Dendritic cell treated with granulocyte-macrophage colony-stimulating factor and Interleukin-4, amounts not matched to agents 40 ng/mL and 50 ng/mL, for 4 days (primary cell): ENCODE results near the gene CDK2.
"Not testable (repeated sequence)": the region's sequence is repeated elsewhere in the genome, so short reads cannot be mapped to it uniquely, and the experiment has no call there.

ENCODE experiments used
- H3K27ac Mint-ChIP-seq: one replicate; pipeline ENCODE4 v1.8.0; 2022; ENCODE audit warnings: mild to moderate bottlenecking, mixed read lengths
- H3K27me3 Mint-ChIP-seq: one replicate; pipeline ENCODE4 v1.8.0; 2022; ENCODE audit warnings: mild to moderate bottlenecking, mixed read lengths
- H3K36me3 Mint-ChIP-seq: one replicate; pipeline ENCODE4 v1.8.0; 2022; ENCODE audit warnings: low read depth, mixed read lengths
- H3K4me1 Mint-ChIP-seq: one replicate; pipeline ENCODE4 v1.8.0; 2022; ENCODE audit warnings: low read depth, mixed read lengths
- H3K4me3 Mint-ChIP-seq: one replicate; pipeline ENCODE4 v1.8.0; 2022; ENCODE audit warnings: mild to moderate bottlenecking, moderate library complexity, mixed read lengths
- H3K9me3 Mint-ChIP-seq: one replicate; pipeline ENCODE4 v1.8.0; 2022; ENCODE audit warnings: mixed read lengths
- intact Hi-C: fragments of 100-400 bp; cut with micrococcal nuclease; formaldehyde crosslinking; loops from one replicate; pipeline ENCODE4 v1.15.0; 2022

CDK2 gene

GRCh38 chr12:55979069-55979468, 12.4 kb downstream of the CDK2 start:
- Mint-ChIP-seq H3K27me3 (no peaks in the 10 kb centered on the region), H3K4me3 (no peak overlapping the region), H3K4me1 (peaks cover 57% of the 10 kb centered on the region), H3K36me3 (peaks cover 63% of the 10 kb centered on the region), H3K9me3 (no peaks in the 10 kb centered on the region), H3K27ac (no peak overlapping the region)
- intact Hi-C loops: no loop called here

- intact Hi-C loops, H3K27me3 Mint-ChIP-seq, H3K27ac Mint-ChIP-seq, H3K4me3 Mint-ChIP-seq, H3K9me3 Mint-ChIP-seq: not testable (repeated sequence)
- H3K4me1 Mint-ChIP-seq: peaks cover 55% of the 10 kb centered on the region
- peaks cover 79% of the 10 kb centered on the region for H3K36me3 Mint-ChIP-seq
Observed at GRCh38 chr12:55981882-55982281, 15.3 kb downstream of the CDK2 start.

- intact Hi-C loops: no loop called here
- Mint-ChIP-seq H3K36me3 (peaks cover 80% of the 10 kb centered on the region), H3K4me3 (no peak overlapping the region)
Observed at GRCh38 chr12:55982319-55982936, 15.8 kb downstream of the CDK2 start.

GRCh38 chr12:55983232-55983842, 16.7 kb downstream of the CDK2 start:
- intact Hi-C loops: no loop called here
- H3K27ac Mint-ChIP-seq: peak overlapping the region; percentile 69

More at GRCh38 chr12:55982319-55982936, 15.8 kb downstream of the CDK2 start:
- H3K9me3 Mint-ChIP-seq: no peaks in the 10 kb centered on the region
- H3K4me1 Mint-ChIP-seq: peaks cover 50% of the 10 kb centered on the region
- H3K27me3 Mint-ChIP-seq: no peaks in the 10 kb centered on the region
- H3K27ac Mint-ChIP-seq: no peak overlapping the region

GRCh38 chr12:55984861-55985260, 18.2 kb downstream of the CDK2 start:
- H3K4me1 Mint-ChIP-seq: peaks cover 38% of the 10 kb centered on the region
- intact Hi-C loops: no loop called here
- peaks cover 84% of the 10 kb centered on the region for H3K36me3 Mint-ChIP-seq
- no peaks in the 10 kb centered on the region for H3K27me3 Mint-ChIP-seq
- no peaks in the 10 kb centered on the region for H3K9me3 Mint-ChIP-seq
- no peak overlapping the region for H3K4me3 Mint-ChIP-seq
- H3K27ac Mint-ChIP-seq: no peak overlapping the region

More at GRCh38 chr12:55983232-55983842, 16.7 kb downstream of the CDK2 start:
- peaks cover 82% of the 10 kb centered on the region for H3K36me3 Mint-ChIP-seq
- H3K27me3 Mint-ChIP-seq: no peaks in the 10 kb centered on the region
- no peaks in the 10 kb centered on the region for H3K9me3 Mint-ChIP-seq
- no peak overlapping the region for H3K4me3 Mint-ChIP-seq
- H3K4me1 Mint-ChIP-seq: peaks cover 41% of the 10 kb centered on the region

- no peak overlapping the region for H3K27ac Mint-ChIP-seq
- H3K27me3 Mint-ChIP-seq: no peaks in the 10 kb centered on the region
- intact Hi-C loops: no loop called here
- H3K9me3 Mint-ChIP-seq: no peaks in the 10 kb centered on the region
- peaks cover 34% of the 10 kb centered on the region for H3K4me1 Mint-ChIP-seq
- peaks cover 84% of the 10 kb centered on the region for H3K36me3 Mint-ChIP-seq
- H3K4me3 Mint-ChIP-seq: no peak overlapping the region
Observed at GRCh38 chr12:55985341-55985740, 18.7 kb downstream of the CDK2 start.

GRCh38 chr12:55985976-55986375, 19.3 kb downstream of the CDK2 start:
- H3K4me1 Mint-ChIP-seq: peaks cover 33% of the 10 kb centered on the region
- H3K4me3 Mint-ChIP-seq, intact Hi-C loops, H3K27me3 Mint-ChIP-seq, H3K27ac Mint-ChIP-seq, H3K9me3 Mint-ChIP-seq: not testable (repeated sequence)
- peaks cover 84% of the 10 kb centered on the region for H3K36me3 Mint-ChIP-seq

GRCh38 chr12:55991110-55991509, 24.5 kb downstream of the CDK2 start:
- H3K4me3 Mint-ChIP-seq: no peak overlapping the region
- intact Hi-C loops: loop anchor here (10.0 kb wide), 1 partner anchor 114 kb away; the partner anchor contains the start of gene PA2G4
- H3K27ac Mint-ChIP-seq: no peak overlapping the region
- H3K4me1 Mint-ChIP-seq: peaks cover 13% of the 10 kb centered on the region
- no peaks in the 10 kb centered on the region for H3K9me3 Mint-ChIP-seq
- H3K27me3 Mint-ChIP-seq: no peaks in the 10 kb centered on the region
- H3K36me3 Mint-ChIP-seq: peaks cover 95% of the 10 kb centered on the region

- no peak overlapping the region for H3K27ac Mint-ChIP-seq
- H3K27me3 Mint-ChIP-seq: no peaks in the 10 kb centered on the region
- H3K36me3 Mint-ChIP-seq: peaks cover 80% of the 10 kb centered on the region
- H3K9me3 Mint-ChIP-seq: no peaks in the 10 kb centered on the region
- no peak overlapping the region for H3K4me3 Mint-ChIP-seq
- peaks cover 22% of the 10 kb centered on the region for H3K4me1 Mint-ChIP-seq
- intact Hi-C loops: loop anchor here (10.0 kb wide), 1 partner anchor 111 kb away; the partner anchor contains the start of gene PA2G4
Observed at GRCh38 chr12:55993230-55993853, 26.7 kb downstream of the CDK2 start.

GRCh38 chr12:55995366-55995765, 28.7 kb downstream of the CDK2 start:
- peaks cover 38% of the 10 kb centered on the region for H3K4me1 Mint-ChIP-seq
- peaks cover 79% of the 10 kb centered on the region for H3K36me3 Mint-ChIP-seq
- no peaks in the 10 kb centered on the region for H3K9me3 Mint-ChIP-seq
- intact Hi-C loops: loop anchor here (10.0 kb wide), 1 partner anchor 109 kb away; the partner anchor contains the start of gene PA2G4
- no peaks in the 10 kb centered on the region for H3K27me3 Mint-ChIP-seq
- H3K4me3 Mint-ChIP-seq: no peak overlapping the region
- no peak overlapping the region for H3K27ac Mint-ChIP-seq

GRCh38 chr12:55996201-55996714, 29.6 kb downstream of the CDK2 start:
- Mint-ChIP-seq H3K36me3 (peaks cover 79% of the 10 kb centered on the region), H3K9me3 (no peaks in the 10 kb centered on the region), H3K27me3 (no peaks in the 10 kb centered on the region), H3K4me3 (peak overlapping the region; percentile 93), H3K4me1 (peaks cover 41% of the 10 kb centered on the region), H3K27ac (peak overlapping the region; percentile 88)
- intact Hi-C loops: loop anchor here (1.0 to 10.0 kb wide), 3 partner anchors 33 to 109 kb away; partner anchors contain the start of genes PA2G4 and RPS26

- Mint-ChIP-seq H3K4me1 (peaks cover 48% of the 10 kb centered on the region), H3K27ac (peak within 1 kb of the TSS; percentile 88), H3K9me3 (no peaks in the 10 kb centered on the region), H3K27me3 (no peaks in the 10 kb centered on the region), H3K36me3 (peaks cover 78% of the 10 kb centered on the region), H3K4me3 (peak within 1 kb of the TSS; percentile 93)
- intact Hi-C loops: loop anchor here (1.0 to 10.0 kb wide), 3 partner anchors 32 to 108 kb away; partner anchors contain the start of genes PA2G4 and RPS26
Observed at GRCh38 chr12:55996715-55997534, 30.3 kb downstream of the CDK2 start, which contains the start of gene SUOX. SUOX (plus strand) TSS chr12:55997276; CDS start chr12:56002222, 4,946 bp downstream.

- intact Hi-C loops: loop anchor here (2.0 to 10.0 kb wide), 2 partner anchors 43 to 107 kb away; partner anchors contain the start of genes PA2G4 and RPS26
Observed at GRCh38 chr12:55997535-55997859, 30.9 kb downstream of the CDK2 start.

More at GRCh38 chr12:55997535-55997859, 30.9 kb downstream of the CDK2 start:
- Mint-ChIP-seq H3K27ac (peak overlapping the region; percentile 88), H3K4me1 (peaks cover 53% of the 10 kb centered on the region), H3K4me3 (peak overlapping the region; percentile 93), H3K27me3 (no peaks in the 10 kb centered on the region), H3K9me3 (no peaks in the 10 kb centered on the region), H3K36me3 (peaks cover 78% of the 10 kb centered on the region)
